ENCODE measurements around the gene GPR155. TPM values are rescaled to one million over a fixed set of nuclear protein-coding genes. Genes with fewer than 3 reads are reported as not detected.

GPR155 gene
- total and polyA plus RNA-seq, 7 donors = 1.0 to 9.7 (median 5.1) TPM

- no peak overlapping the region for H3K4me3 ChIP-seq
- H3K27me3 ChIP-seq (ENCODE audit: insufficient read depth in 3 of 3, low read length in 2 of 3) = no peaks in the 10 kb centered on the region
- H3K9me3 ChIP-seq = no peaks in the 10 kb centered on the region
- intact Hi-C loops (cut with DNase I) = no loop called here
- 74 to 90% (median 85%) methylated on average over 1 of the region's 1 CpG for WGBS, 3 donors
- DNase-seq (no peak), ATAC-seq (no peak)
- no peak overlapping the region for H3K27ac ChIP-seq
- TF ChIP-seq CTCF (IDR thresholded peaks at IDR 0.05) = no peak
- H3K4me1 ChIP-seq = no peaks in the 10 kb centered on the region
- H3K36me3 ChIP-seq (ENCODE audit: insufficient read depth in 1 of 2, low read depth in 1 of 2) = peaks cover 0 to 22% of the 10 kb centered on the region in 2 donors
These were observed 9.1 kb downstream of the GPR155 start for GRCh38 chr2:174477759-174478158.

- H3K4me1 ChIP-seq = no peaks in the 10 kb centered on the region
- DNase-seq = no peak
- no peak for ATAC-seq
- no peaks in the 10 kb centered on the region for H3K36me3 ChIP-seq (ENCODE audit: insufficient read depth in 1 of 2, low read depth in 1 of 2)
- intact Hi-C loops (cut with DNase I) = no loop called here
- no peaks in the 10 kb centered on the region for H3K27me3 ChIP-seq (ENCODE audit: insufficient read depth in 3 of 3, low read length in 2 of 3)
- H3K4me3 ChIP-seq = no peak overlapping the region
- H3K27ac ChIP-seq = no peak overlapping the region
- no peak for TF ChIP-seq CTCF (IDR thresholded peaks at IDR 0.05)
- H3K9me3 ChIP-seq = no peaks in the 10 kb centered on the region
- WGBS, 3 donors = 74% methylated on average over 3 of the region's 3 CpGs
These were observed 13.0 kb downstream of the GPR155 start for GRCh38 chr2:174473796-174474195.

GRCh38 chr2:174465327-174465726 lies 21.5 kb downstream of the GPR155 start:
- Histone ChIP-seq H3K4me3 (no peak overlapping the region), H3K27me3 (ENCODE audit: insufficient read depth in 3 of 3, low read length in 2 of 3) (no peaks in the 10 kb centered on the region), H3K27ac (no peak overlapping the region), H3K9me3 (no peaks in the 10 kb centered on the region), H3K36me3 (ENCODE audit: insufficient read depth in 1 of 2, low read depth in 1 of 2) (peaks cover 0 to 24% of the 10 kb centered on the region in 2 donors), H3K4me1 (no peaks in the 10 kb centered on the region)
- WGBS, 3 donors = 71 to 80% (median 77%) methylated on average over 4 of the region's 4 CpGs
- ATAC-seq = no peak
- intact Hi-C loops (cut with DNase I) = loop anchor here in 1 of 2 donors (10.0 kb wide), 1 partner anchor 219 kb away; no protein-coding TSS in a partner anchor
- DNase-seq = no peak
- TF ChIP-seq CTCF (IDR thresholded peaks at IDR 0.05) = no peak

GRCh38 chr2:174461221-174461620 lies 25.6 kb downstream of the GPR155 start:
- Histone ChIP-seq H3K27me3 (ENCODE audit: insufficient read depth in 3 of 3, low read length in 2 of 3) (no peaks in the 10 kb centered on the region), H3K9me3 (no peaks in the 10 kb centered on the region), H3K4me3 (no peak overlapping the region), H3K27ac (no peak overlapping the region), H3K36me3 (ENCODE audit: insufficient read depth in 1 of 2, low read depth in 1 of 2) (peaks cover 0 to 49% of the 10 kb centered on the region in 2 donors), H3K4me1 (no peaks in the 10 kb centered on the region)
- DNase-seq (no peak), ATAC-seq (no peak)
- intact Hi-C loops (cut with DNase I) = loop anchor here (5.0 to 10.0 kb wide), 3 partner anchors 61 to 224 kb away; no protein-coding TSS in a partner anchor
- no peak for TF ChIP-seq CTCF (IDR thresholded peaks at IDR 0.05)
- 67 to 89% (median 68%) methylated on average over 1 of the region's 1 CpG for WGBS, 3 donors

- Histone ChIP-seq H3K4me3 (no peak overlapping the region), H3K27ac (no peak overlapping the region), H3K27me3 (ENCODE audit: insufficient read depth in 3 of 3, low read length in 2 of 3) (no peaks in the 10 kb centered on the region), H3K9me3 (no peaks in the 10 kb centered on the region), H3K36me3 (ENCODE audit: insufficient read depth in 1 of 2, low read depth in 1 of 2) (peaks cover 0 to 64% of the 10 kb centered on the region in 2 donors), H3K4me1 (no peaks in the 10 kb centered on the region)
- intact Hi-C loops (cut with DNase I) = no loop called here
- WGBS, 3 donors = 80 to 88% (median 87%) methylated on average over 2 of the region's 2 CpGs
- no peak for TF ChIP-seq CTCF (IDR thresholded peaks at IDR 0.05)
- ATAC-seq = no peak
- DNase-seq = no peak
These were observed 32.3 kb downstream of the GPR155 start for GRCh38 chr2:174454566-174454965.

All from psoas muscle (tissue), 8 donors.